ENCODE results near the gene ZNF219. TPM values are rescaled to one million over a fixed set of nuclear protein-coding genes. Genes with fewer than 3 reads are reported as not detected.

ZNF219 gene
- total and polyA plus RNA-seq, 2 of the 13 experiments (the other 11 are each of a cell fraction or from before 2014, with no cell fraction given), result 34.5 to 36.6 TPM

GRCh38 chr14:21069388-21070082, 28.9 kb downstream of the ZNF219 start (continued):
- peak; percentile 58; the same call in 1 of the 2 replicates for TF ChIP-seq ZNF318 (CRISPR knock-in tag; IDR thresholded peaks at IDR 0.05)
- no peak for TF ChIP-seq RORA (CRISPR knock-in tag; IDR thresholded peaks at IDR 0.05)
- TF ChIP-seq ZNF382 (CRISPR knock-in tag; IDR thresholded peaks at IDR 0.05; ENCODE audit: borderline replicate concordance), result no peak

Measured in HepG2 (cell line).